MM.1S (cell line): ENCODE results near the gene PLXNA4.

ENCODE experiments used
- DNase-seq: peaks from one replicate; pipeline ENCODE4 v3.0.0-alpha.2; 2015
- H2AFZ ChIP-seq: fragments of 300-600 bp; sonication (generic); 2 replicates; pipeline ENCODE4 v1.6.0; 2016; ENCODE audit warnings: antibody characterized with exemption, low read length
- H3F3A ChIP-seq: fragments of 300-600 bp; sonication (generic); 2 replicates; pipeline ENCODE4 v1.6.1; 2016; ENCODE audit warnings: mild to moderate bottlenecking, antibody characterized with exemption, low read length, moderate library complexity, mixed read lengths; ENCODE audit not compliant: insufficient read depth
- H3K27ac ChIP-seq: fragments of 300-600 bp; sonication (generic); 2 replicates; pipeline ENCODE4 v1.5.1; 2016; ENCODE audit warnings: mild to moderate bottlenecking, low read length
- H3K27me3 ChIP-seq: fragments of 300-600 bp; sonication (generic); replicated peaks from 2 replicates; pipeline ENCODE4 v1.6.0; 2016; ENCODE audit warnings: low read length; ENCODE audit not compliant: insufficient read depth
- H3K36me3 ChIP-seq: fragments of 300-600 bp; sonication (generic); replicated peaks from 2 replicates; pipeline ENCODE4 v1.6.1; 2016; ENCODE audit warnings: mild to moderate bottlenecking, low read length, mixed read lengths; ENCODE audit not compliant: insufficient read depth
- H3K4me1 ChIP-seq: fragments of 300-600 bp; sonication (generic); 2 replicates; pipeline ENCODE4 v1.6.1; 2016; ENCODE audit warnings: low read length, mixed read lengths
- H3K4me2 ChIP-seq: fragments of 300-600 bp; sonication (generic); 2 replicates; pipeline ENCODE4 v1.6.0; 2016; ENCODE audit warnings: low read depth, low read length
- H3K4me3 ChIP-seq: fragments of 300-600 bp; sonication (generic); 2 replicates; pipeline ENCODE4 v1.5.1; 2016; ENCODE audit warnings: low read length, mixed read lengths
- H3K79me2 ChIP-seq: fragments of 300-600 bp; sonication (generic); 2 replicates; pipeline ENCODE4 v1.6.1; 2016; ENCODE audit warnings: mixed run types, low read length, mixed read lengths
- H3K9ac ChIP-seq: fragments of 300-600 bp; sonication (generic); 2 replicates; pipeline ENCODE4 v1.6.1; 2016; ENCODE audit warnings: low read length, mixed read lengths
- H3K9me2 ChIP-seq: fragments of 300-600 bp; sonication (generic); replicated peaks from 2 replicates; pipeline ENCODE4 v1.6.1; 2016; ENCODE audit warnings: mild to moderate bottlenecking, low read length, mixed read lengths; ENCODE audit not compliant: insufficient read depth
- H3K9me3 ChIP-seq: fragments of 300-600 bp; sonication (generic); replicated peaks from 2 replicates; pipeline ENCODE4 v1.6.1; 2016; ENCODE audit warnings: mild to moderate bottlenecking, low read length, mixed read lengths; ENCODE audit not compliant: insufficient read depth
- H4K20me1 ChIP-seq: fragments of 300-600 bp; sonication (generic); 2 replicates; pipeline ENCODE4 v1.6.1; 2016; ENCODE audit warnings: mild to moderate bottlenecking, low read length, moderate library complexity, mixed read lengths; ENCODE audit not compliant: insufficient read depth
- EZH2 ChIP-seq: fragments of 300-600 bp; sonication (generic); optimal IDR thresholded peaks from 2 replicates; pipeline ENCODE3; 2017; ENCODE audit warnings: low read depth, mild to moderate bottlenecking, antibody characterized with exemption, low read length, mixed read lengths
- EZH2phosphoT487 ChIP-seq: fragments of 300-600 bp; sonication (generic); IDR thresholded peaks from 2 replicates; pipeline ENCODE4 v1.6.1; 2018; ENCODE audit warnings: antibody characterized with exemption, low read length
- TF ChIP-seq, protein P1 (sequence below): fragments of 300-600 bp; sonication (generic); IDR thresholded peaks from 2 replicates; pipeline ENCODE4 v1.5.1; 2016; ENCODE audit warnings: antibody characterized with exemption, low read length, mixed read lengths

PLXNA4 gene

DNA sequence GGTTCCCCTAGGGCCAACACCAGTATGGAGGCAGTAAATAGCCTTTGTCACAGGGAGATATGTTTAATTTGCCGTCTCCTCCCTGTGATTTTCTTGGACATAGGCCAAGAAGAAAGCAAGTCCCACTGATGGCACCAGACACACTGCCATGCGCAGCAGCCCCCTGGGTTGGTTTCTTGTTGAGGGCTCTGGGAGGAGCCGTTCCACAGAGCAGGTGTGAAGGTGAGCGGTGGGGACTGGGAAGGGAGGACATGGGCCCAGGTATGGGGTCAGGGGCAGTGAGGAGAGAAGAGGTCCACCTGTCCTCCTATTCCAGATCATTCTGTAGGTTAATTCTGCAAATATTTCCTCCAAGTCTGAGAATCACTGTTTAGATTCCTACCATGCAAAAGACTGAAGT, 376.1 kb downstream of the PLXNA4 start:
- TF ChIP-seq, protein P1, sequence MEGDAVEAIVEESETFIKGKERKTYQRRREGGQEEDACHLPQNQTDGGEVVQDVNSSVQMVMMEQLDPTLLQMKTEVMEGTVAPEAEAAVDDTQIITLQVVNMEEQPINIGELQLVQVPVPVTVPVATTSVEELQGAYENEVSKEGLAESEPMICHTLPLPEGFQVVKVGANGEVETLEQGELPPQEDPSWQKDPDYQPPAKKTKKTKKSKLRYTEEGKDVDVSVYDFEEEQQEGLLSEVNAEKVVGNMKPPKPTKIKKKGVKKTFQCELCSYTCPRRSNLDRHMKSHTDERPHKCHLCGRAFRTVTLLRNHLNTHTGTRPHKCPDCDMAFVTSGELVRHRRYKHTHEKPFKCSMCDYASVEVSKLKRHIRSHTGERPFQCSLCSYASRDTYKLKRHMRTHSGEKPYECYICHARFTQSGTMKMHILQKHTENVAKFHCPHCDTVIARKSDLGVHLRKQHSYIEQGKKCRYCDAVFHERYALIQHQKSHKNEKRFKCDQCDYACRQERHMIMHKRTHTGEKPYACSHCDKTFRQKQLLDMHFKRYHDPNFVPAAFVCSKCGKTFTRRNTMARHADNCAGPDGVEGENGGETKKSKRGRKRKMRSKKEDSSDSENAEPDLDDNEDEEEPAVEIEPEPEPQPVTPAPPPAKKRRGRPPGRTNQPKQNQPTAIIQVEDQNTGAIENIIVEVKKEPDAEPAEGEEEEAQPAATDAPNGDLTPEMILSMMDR, result no peak
- TF ChIP-seq EZH2phosphoT487 (no peak), EZH2 (no peak)
- Histone ChIP-seq H3K9me2 (no peaks in the 10 kb centered on the region), H3K4me3 (no peak overlapping the region), H3K4me2 (no peak overlapping the region), H3K9ac (no peak overlapping the region), H3F3A (no peaks in the 10 kb centered on the region), H3K27ac (no peak overlapping the region), H3K36me3 (no peaks in the 10 kb centered on the region), H3K4me1 (no peaks in the 10 kb centered on the region), H3K27me3 (no peaks in the 10 kb centered on the region), H3K79me2 (no peaks in the 10 kb centered on the region), H2AFZ (no peak overlapping the region), H4K20me1 (no peaks in the 10 kb centered on the region), H3K9me3 (no peaks in the 10 kb centered on the region)
- DNase-seq, result no peak

DNA sequence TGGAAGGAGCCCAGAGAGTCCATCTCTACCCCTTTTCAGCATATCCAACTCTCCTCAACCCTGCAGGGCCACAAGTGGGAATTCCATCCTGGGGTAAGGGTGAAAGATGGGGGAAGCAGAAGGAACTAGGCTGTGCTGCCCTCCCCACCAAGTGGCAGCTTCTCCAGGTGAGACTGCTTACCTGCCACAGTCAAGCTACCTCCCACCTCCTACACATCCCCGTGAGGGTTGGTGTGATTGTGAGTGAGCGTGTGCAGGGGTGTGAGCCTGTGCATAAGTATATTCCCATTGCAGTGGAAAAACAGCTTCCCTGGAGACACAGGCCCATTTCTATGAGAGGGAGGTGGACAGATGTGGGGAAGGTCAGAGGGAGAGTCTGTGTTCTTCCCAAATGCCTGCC, 376.6 kb downstream of the PLXNA4 start:
- Histone ChIP-seq H3F3A (no peaks in the 10 kb centered on the region), H2AFZ (no peak overlapping the region), H3K4me2 (no peak overlapping the region), H3K27me3 (no peaks in the 10 kb centered on the region), H3K36me3 (no peaks in the 10 kb centered on the region), H3K4me3 (no peak overlapping the region), H3K9me3 (no peaks in the 10 kb centered on the region), H3K4me1 (no peaks in the 10 kb centered on the region), H3K9ac (no peak overlapping the region), H3K79me2 (no peaks in the 10 kb centered on the region), H3K9me2 (no peaks in the 10 kb centered on the region), H3K27ac (no peak overlapping the region), H4K20me1 (no peaks in the 10 kb centered on the region)
- TF ChIP-seq EZH2, result no peak
- no peak for TF ChIP-seq EZH2phosphoT487
- TF ChIP-seq, protein P1, result no peak
- no peak for DNase-seq

DNA sequence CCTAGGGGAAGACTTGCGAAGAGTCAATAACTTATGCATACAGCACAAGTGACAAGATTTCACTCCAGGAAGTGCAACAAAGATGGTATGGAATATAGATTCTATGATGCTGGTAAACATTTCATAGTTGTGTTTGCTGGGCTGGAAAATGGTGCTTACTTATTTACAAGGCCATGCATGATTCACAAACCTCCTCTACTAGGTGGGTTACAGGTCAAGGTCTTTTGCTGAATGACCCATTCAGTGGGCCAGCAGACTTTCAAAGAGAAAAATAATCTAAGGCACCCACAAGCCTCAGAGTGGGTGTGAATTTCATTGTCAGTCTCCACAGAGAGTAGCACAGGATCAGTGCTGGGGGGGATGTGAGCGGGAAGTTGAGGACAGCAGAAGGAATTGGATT, 378.5 kb downstream of the PLXNA4 start:
- no peaks in the 10 kb centered on the region for H4K20me1 ChIP-seq
- no peak overlapping the region for H2AFZ ChIP-seq
- H3K4me1 ChIP-seq, result no peaks in the 10 kb centered on the region
- no peak overlapping the region for H3K4me2 ChIP-seq
- no peaks in the 10 kb centered on the region for H3F3A ChIP-seq
- H3K4me3 ChIP-seq, result no peak overlapping the region
- no peaks in the 10 kb centered on the region for H3K79me2 ChIP-seq
- no peaks in the 10 kb centered on the region for H3K9me2 ChIP-seq
- DNase-seq, result no peak
- TF ChIP-seq EZH2 (no peak), EZH2phosphoT487 (no peak)
- TF ChIP-seq, protein P1, result no peak
- no peaks in the 10 kb centered on the region for H3K9me3 ChIP-seq
- H3K27me3 ChIP-seq, result no peaks in the 10 kb centered on the region
- no peak overlapping the region for H3K9ac ChIP-seq
- no peak overlapping the region for H3K27ac ChIP-seq
- H3K36me3 ChIP-seq, result no peaks in the 10 kb centered on the region
